ENCODE measurements around the gene GAREM1.

- TF ChIP-seq EZH2 (IDR thresholded peaks at IDR 0.05), result no peak
- TF ChIP-seq POLR2AphosphoS5 (IDR thresholded peaks at IDR 0.05; ENCODE audit: borderline replicate concordance, low read depth, low read length), result no peak
- TF ChIP-seq FOXP2 (optimal IDR thresholded peaks at IDR 0.05; ENCODE audit: control extremely low read depth, extremely low read length, insufficient read depth), result no peak
Observed at GRCh38 chr18:32483002-32483401, 12.3 kb upstream of the GAREM1 start.

All from SK-N-MC (cell line).